C4-2B (cell line): ENCODE measurements around the gene EPHB6.
A peak's percentile ranks its signal among the peaks of the same experiment; 100 is the strongest.

Experiments
- CTCF ChIP-seq: fragments of 450-650 bp; conservative IDR thresholded peaks from 2 replicates; pipeline ENCODE4 v1.5.1; 2017; ENCODE audit warnings: mild to moderate bottlenecking
- ZFX ChIP-seq: fragments of 450-650 bp; IDR thresholded peaks from 2 replicates; pipeline ENCODE4 v1.6.1; 2017

- TF ChIP-seq CTCF (no peak), ZFX (0 out of 2 replicates have a peak, but pooled peaks have one; percentile 6)
Measured at GRCh38 chr7:142906643-142907042, 51.8 kb downstream of the EPHB6 start.
